ENCODE measurements around the gene OR52E6.
A peak's percentile ranks its signal among the peaks of the same experiment; 100 is the strongest.

OR52E6 gene

DNA sequence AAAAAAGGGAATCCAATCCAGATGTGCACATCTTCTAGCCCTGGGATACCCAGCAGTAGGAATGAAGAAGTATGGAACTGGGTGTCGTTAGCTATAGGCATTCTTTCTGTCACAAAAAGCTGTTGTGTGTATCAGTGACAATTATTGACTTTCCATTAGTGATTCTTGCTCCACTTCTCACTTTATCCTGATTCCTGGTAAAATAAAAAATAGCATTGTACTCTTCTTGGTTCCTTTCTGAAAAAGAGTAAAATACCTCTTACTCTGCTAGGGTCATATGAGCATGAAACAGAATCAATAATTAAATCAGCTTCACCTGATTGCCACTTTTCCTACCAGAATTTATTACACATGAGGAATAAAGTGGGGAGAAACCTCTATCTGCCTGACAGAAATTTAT is at the start of gene OR52E6:
OR52E6 (minus strand) TSS at position 101 of the 400 bp plus-strand sequence; CDS start at position 101, 0 bp downstream.
- no peak for DNase-seq (ENCODE audit: low read depth in 2 of 2)

- no peak for DNase-seq (ENCODE audit: low read depth in 2 of 2)
These were observed 49.6 kb upstream of the OR52E6 start for GRCh38 chr11:5891216-5891800.

DNA sequence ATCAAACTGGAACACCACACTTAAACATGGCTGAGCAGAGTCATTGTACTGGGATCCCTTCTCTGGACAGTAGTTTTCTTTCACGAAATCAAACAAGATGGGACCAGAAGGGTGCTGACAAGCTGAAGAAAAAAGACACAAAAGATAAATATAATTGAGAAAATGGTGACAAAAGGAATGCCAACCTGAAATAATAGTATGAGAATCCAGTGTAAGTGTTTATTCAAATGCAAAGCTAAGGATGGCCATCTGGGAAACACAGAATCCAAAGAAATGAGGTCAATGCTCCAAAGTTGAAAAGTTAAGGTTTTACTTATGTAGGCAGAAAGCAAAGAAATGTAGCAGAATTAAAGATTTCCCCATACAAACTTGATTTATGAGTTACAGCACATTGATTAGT is 46.0 kb upstream of the OR52E6 start:
- no peak for DNase-seq (ENCODE audit: low read depth in 2 of 2)

DNA sequence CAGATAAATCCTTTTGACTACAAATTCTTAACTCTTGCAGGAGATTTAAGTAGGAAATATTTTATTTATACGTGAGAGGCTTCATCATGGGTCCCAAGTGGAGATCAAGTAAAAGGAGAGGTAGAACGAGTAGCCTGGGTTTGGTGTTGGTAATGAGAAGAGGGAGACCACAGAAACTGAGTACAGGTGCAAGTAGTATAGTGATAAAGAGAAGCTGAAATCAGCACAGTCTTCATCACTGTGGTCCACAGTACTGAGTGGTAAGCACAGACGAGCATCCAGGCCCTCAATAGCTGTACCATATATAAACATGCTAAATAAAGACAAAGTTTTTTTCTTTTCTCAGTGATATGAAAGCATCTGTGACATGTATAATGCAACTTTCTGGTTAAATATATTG is 45.5 kb upstream of the OR52E6 start:
- DNase-seq (ENCODE audit: low read depth in 2 of 2): no peak

GRCh38 chr11:5881756-5882155 is 40.1 kb upstream of the OR52E6 start:
- no peak for DNase-seq (ENCODE audit: low read depth in 2 of 2)

DNA sequence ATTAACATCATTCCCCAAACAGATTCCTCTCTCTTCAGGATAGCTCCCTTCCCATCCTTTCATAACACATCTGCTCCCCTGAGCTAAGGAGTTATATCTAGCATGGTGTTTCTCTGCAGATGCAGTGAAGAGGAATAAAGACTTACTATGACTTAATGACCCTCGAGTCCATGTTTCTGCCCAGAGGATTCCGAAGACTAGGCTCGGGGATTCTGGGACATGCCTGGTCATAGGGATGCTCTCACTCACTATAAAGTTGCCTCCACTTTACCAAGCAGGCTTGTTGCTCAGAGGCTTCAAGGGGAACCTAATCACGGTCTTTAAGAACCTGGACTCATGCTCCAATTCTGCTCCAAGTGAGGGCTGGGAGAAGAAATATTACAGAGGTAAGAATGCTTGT is 38.6 kb upstream of the OR52E6 start, which contains the start of gene OR52E4:
OR52E4 (plus strand) TSS at position 301 of the 400 bp plus-strand sequence. CDS start 3,664 bp downstream, outside the sequence.
- DNase-seq (ENCODE audit: low read depth in 2 of 2): no peak

DNA sequence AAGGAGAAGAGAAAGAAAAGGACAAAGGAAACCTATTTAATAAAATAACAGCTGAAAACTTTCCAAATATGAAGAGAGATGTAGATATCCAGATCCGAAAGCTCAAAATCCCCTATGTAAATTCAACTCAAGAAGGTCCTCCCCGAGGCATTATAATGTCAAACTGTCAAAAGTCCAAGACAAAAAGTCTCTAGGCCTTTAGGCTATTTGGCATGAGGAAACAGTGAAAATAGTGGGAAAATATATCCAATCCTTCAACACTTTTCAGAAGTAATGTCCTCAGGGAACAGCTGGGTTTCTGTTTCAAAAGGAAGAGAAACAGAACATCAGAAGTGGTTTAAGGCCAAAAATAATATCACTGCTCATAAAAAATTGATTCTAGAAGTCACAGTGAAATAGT is 36.9 kb upstream of the OR52E6 start:
- no peak for DNase-seq (ENCODE audit: low read depth in 2 of 2)

DNA sequence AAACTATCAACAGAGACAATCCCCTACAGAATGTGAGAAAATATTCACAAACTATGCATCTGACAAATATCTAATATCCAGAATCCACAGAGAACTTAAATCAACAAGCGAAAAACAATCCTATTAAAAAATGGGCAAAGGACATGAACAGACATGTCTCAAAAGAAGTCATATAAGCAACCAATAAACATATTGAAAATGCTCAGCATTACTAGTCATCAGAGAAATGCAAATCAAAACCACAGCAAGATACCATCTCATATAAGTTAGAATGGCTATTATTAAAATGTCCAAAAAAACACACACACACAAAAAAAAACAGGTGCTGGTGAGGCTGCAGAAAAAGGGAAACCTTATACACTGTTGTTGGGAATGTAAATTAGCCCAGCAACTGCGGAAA is 24.1 kb upstream of the OR52E6 start:
- DNase-seq (ENCODE audit: low read depth in 2 of 2): no peak

DNA sequence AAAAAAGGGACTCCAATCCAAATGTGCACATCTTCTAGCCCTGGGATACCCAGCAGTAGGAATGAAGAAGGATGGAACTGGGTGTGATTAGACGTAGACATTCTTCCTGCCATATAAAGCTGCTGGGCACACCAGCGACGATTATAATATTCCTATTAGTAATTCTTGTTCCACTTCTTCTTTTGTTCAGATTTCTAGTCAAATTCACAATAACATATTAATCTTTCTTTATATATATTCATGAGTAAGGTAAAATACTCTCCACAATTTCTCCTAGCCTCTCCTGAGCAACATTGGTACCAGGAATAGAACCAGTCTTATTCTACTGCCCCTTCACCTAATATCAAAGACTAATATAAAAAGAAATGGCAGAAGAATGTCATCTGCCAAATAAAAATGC is 15.9 kb upstream of the OR52E6 start, which contains the start of gene OR52E8:
OR52E8 (minus strand) TSS at position 101 of the 400 bp plus-strand sequence; CDS start at position 101, 0 bp downstream.
- no peak for DNase-seq (ENCODE audit: low read depth in 2 of 2)

- no peak for DNase-seq (ENCODE audit: low read depth in 2 of 2)
These were observed 9.3 kb upstream of the OR52E6 start for GRCh38 chr11:5851002-5851401.

DNA sequence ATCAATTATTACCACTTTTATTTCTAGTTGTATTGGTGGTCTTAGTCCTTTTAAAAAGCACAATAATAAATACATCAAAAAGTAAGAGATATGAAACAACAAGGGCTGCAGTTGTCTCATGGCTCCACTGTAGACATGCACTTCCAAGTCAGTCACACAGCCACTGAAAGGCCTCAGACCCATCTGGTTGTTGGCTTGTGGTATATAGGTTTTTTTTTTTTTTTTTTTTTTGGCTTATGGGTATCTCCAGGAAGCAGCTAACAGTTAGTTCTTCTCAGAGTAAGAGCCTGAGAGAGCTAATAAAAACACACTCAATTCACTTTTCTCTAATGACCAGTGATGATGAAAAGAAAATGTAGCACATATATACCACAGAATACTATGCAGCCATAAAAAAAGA is 6.0 kb upstream of the OR52E6 start:
- no peak for DNase-seq (ENCODE audit: low read depth in 2 of 2)

DNA sequence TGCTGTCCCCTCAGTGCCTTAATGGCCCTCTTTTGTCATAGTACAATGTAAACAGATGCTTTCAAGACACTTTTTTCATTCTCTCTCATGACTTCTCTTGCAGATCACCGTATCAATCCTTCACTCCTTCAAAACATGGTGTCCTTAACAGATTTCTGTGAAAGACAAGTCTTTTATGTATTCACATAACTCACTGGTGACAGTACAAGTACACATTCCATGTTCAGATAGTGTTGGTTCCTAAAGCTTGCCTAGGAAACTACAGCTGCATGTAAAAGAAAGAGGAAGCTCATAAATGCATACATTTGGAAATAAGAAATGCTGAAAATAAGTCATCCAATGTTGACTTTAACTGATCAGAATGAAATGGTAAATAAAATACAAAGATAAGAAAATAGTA is 5.0 kb upstream of the OR52E6 start:
- DNase-seq (ENCODE audit: low read depth in 2 of 2): no peak

DNA sequence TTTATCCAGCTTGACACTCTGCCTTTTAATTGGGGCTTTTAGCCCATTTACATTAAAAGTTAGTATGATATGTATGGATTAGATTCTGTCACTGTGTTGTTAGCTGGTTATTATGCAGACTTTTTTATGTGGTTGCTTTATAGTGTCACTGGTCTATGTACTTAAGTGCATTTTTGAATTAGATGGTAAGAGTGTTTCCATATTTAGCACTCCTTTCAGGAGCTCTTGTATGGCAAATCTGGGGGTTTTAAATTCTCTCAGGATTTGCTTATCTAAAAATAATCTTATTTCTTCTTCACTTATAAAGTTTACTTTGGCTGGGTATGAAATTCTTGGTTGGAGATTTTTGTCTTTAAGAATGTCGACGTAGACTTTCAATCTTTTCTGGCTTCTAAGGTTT is 4.0 kb downstream of the OR52E6 start:
- no peak for DNase-seq (ENCODE audit: low read depth in 2 of 2)

- no peak for DNase-seq (ENCODE audit: low read depth in 2 of 2)
These were observed 8.3 kb downstream of the OR52E6 start for GRCh38 chr11:5833446-5833845.

DNA sequence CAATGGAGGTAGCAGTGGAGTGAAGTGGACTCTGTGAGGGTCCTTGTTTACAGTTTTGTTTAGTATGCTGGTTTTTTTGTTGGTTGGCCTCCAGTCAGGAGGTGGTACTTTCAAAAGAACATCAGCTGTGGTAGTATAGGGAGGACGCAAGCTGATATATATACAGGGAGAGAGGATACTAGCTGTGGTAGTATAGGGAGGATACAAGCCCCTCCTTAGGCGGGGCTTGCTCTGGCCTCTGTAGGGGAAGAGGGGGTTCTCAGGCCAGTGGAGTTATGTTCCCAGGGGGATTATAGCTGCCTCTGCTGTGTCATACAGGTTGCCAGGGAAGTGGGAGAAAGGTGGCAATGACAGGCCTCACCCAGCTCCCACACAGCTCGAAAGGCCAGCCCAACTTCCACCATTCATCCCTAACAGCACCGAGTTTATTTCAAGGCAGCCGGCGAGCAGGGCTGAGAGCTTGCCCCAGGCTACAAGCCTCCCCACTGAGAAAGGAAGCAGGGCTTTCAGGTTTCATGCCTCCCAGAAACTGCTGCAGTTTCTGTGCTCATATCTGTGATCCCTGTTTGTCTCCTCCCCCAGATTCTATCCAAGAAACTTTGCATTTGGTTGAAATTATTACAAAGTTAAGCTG is 10.4 kb downstream of the OR52E6 start:
- no peak for DNase-seq (ENCODE audit: low read depth in 2 of 2)

GRCh38 chr11:5818245-5818886 is 23.3 kb downstream of the OR52E6 start:
- DNase-seq (ENCODE audit: low read depth in 2 of 2): no peak

- no peak for DNase-seq (ENCODE audit: low read depth in 2 of 2)
These were observed 26.2 kb downstream of the OR52E6 start for GRCh38 chr11:5815534-5815933.

GRCh38 chr11:5809905-5810795 is 31.5 kb downstream of the OR52E6 start:
- no peak for DNase-seq (ENCODE audit: low read depth in 2 of 2)

GRCh38 chr11:5809122-5809519 is 32.6 kb downstream of the OR52E6 start:
- DNase-seq (ENCODE audit: low read depth in 2 of 2): no peak

DNA sequence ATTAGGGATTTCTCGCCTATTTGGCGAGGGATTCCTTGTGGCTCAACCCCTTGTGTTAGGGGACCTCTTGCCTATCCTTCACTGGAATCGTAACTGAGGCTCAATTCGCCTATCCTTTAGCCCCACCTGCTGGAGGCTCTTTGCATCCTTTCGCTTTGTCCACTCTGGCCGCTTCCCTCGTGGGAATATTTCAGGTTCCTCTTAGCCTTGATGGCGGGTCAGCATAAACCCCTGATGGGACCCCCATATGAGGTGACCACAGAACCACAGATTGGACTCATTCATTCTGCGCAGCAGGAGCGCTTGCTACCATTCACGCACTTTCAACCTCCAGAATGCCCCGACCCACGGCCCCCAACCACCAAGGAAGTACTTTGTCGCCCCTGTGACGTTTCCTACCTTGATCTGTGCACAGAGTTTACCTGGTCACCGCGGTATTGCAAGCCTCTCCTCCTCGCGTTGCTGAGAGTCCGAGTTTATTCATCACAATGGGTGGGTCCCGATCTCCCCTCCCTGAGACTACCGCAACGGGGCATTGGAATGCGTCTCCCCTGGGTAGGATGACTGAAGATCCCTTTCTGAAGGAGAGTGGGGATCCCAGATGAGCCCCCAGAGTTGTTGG is 33.1 kb downstream of the OR52E6 start, which contains the start of gene OR52N2:
OR52N2 (plus strand) TSS at position 425 of the 622 bp plus-strand sequence. CDS start 11,412 bp downstream, outside the sequence.
- peak; percentile 36 to 37 for DNase-seq (ENCODE audit: low read depth in 2 of 2)

GRCh38 chr11:5807580-5807979 is 34.1 kb downstream of the OR52E6 start:
- DNase-seq (ENCODE audit: low read depth in 2 of 2): no peak
